Omental fat pad (tissue), 4 donors: ENCODE results near the gene CHRNB2. TPM values are rescaled to one million over a fixed set of nuclear protein-coding genes. Genes with fewer than 3 reads are reported as not detected.

ENCODE experiments used
- ATAC-seq: fragments of 150-250 bp; one replicate; pipeline ENCODE4 v1.9.1; 2016; ENCODE audit warnings: mild to moderate bottlenecking, moderate library complexity; ENCODE audit not compliant: low FRiP score
- DNase-seq: peaks from one replicate; pipeline ENCODE4 v3.0.0-alpha.2; 2019; ENCODE audit warnings: low spot score
- total RNA-seq, 4 donors: library from RNA; depleted of rRNA; stranded (reverse); fragments of >200 nt; gene quantifications; one replicate each; pipeline ENCODE4 v1.1.0, GENCODE V29; 2016
- TF ChIP-seq, protein P1 (sequence below), 3 donors: fragments of 450-650 bp; IDR thresholded peaks; one replicate each; pipeline ENCODE4 v1.5.1; 2016 to 2017; ENCODE audit warnings: antibody characterized with exemption in 3 of 3, mild to moderate bottlenecking in 3 of 3, moderate library complexity in 2 of 3

CHRNB2 gene
- total RNA-seq, 4 donors from 2014 or later: 0.09 to 0.50 (median 0.12) TPM; not detected in 1

DNA sequence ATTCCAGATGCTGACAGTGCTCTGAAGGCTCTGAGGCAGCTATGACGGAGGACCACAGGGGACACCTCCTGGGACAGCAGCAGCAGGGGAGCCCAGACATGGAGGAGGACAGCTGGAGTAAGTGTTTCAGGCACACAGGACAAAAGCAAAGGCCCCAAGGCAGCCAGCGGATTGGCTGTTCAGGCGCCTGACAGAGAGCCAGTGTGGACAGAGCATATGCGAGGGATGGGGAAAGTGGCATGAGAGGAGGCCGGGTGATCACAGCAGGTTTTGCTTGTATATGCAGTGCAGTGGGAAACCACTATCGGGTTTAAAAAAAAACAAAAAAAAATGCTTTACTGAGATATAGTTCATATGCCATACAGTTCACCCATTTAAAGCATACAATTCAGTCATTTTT, 19.1 kb downstream of the CHRNB2 start:
- no peak for DNase-seq
- TF ChIP-seq, protein P1, sequence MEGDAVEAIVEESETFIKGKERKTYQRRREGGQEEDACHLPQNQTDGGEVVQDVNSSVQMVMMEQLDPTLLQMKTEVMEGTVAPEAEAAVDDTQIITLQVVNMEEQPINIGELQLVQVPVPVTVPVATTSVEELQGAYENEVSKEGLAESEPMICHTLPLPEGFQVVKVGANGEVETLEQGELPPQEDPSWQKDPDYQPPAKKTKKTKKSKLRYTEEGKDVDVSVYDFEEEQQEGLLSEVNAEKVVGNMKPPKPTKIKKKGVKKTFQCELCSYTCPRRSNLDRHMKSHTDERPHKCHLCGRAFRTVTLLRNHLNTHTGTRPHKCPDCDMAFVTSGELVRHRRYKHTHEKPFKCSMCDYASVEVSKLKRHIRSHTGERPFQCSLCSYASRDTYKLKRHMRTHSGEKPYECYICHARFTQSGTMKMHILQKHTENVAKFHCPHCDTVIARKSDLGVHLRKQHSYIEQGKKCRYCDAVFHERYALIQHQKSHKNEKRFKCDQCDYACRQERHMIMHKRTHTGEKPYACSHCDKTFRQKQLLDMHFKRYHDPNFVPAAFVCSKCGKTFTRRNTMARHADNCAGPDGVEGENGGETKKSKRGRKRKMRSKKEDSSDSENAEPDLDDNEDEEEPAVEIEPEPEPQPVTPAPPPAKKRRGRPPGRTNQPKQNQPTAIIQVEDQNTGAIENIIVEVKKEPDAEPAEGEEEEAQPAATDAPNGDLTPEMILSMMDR (IDR thresholded peaks at IDR 0.05): no peak
- no peak for ATAC-seq

DNA sequence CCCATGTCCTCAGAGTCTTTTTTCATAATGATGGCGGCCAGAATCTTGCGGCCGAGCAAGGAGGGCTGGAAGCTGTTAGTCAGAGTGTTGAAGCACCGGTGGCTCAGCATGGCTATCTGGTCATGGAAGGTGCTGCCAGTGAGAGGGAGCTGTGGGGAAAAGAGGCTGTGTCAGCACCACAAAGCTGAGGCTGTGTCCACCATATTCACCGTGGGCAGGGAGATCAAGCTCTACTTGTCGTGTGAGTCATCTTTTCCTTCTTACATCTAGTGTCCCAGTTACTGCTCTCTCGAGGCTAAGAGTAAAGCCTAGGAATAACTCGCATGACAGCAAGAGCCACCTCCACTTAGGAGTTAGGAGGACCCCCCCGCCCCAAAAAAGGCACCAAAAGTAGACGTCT, 22.2 kb downstream of the CHRNB2 start:
- TF ChIP-seq, protein P1 (IDR thresholded peaks at IDR 0.05): no peak
- DNase-seq: no peak
- ATAC-seq: no peak

DNA sequence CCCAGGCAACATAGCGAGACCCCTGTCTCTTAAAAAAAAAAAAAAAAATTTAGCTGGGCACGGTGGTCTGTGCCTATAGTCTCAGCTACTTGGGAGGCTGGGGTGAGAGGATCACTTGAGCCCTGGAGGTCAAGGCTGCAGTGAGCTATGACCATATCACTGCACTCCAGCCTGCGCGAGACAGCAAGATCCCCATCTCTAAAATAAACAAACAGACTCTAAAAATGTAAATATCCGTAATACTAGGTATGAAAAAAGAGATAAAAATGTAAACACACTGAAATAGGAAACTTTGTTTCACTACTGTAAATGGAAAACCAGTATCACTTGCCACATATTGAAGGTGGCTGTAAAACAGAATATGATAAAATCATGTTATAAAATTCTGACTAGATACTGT, 23.2 kb downstream of the CHRNB2 start:
- no peak for DNase-seq
- TF ChIP-seq, protein P1 (IDR thresholded peaks at IDR 0.05): no peak
- ATAC-seq: no peak

DNA sequence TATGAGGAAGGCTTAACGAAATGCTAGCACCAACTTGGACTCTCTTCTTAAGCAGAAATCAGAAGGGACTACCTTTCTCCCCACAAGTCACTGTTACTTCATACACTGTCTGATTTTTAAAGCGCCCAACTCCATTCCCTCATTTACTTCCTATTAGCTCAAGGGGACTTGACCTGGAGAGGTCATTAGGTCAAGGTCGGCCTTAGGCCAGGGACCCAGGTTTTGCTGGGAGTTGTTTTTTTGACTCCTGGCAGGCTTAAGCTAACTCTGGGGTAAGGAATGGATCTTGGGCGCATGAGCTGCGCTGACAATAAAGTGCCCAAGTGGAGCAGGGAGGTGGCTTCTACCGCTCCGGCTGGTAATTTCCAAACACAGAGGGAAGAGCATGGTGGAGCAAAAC, 23.6 kb downstream of the CHRNB2 start:
- ATAC-seq: no peak
- no peak for DNase-seq
- TF ChIP-seq, protein P1 (IDR thresholded peaks at IDR 0.05): no peak

DNA sequence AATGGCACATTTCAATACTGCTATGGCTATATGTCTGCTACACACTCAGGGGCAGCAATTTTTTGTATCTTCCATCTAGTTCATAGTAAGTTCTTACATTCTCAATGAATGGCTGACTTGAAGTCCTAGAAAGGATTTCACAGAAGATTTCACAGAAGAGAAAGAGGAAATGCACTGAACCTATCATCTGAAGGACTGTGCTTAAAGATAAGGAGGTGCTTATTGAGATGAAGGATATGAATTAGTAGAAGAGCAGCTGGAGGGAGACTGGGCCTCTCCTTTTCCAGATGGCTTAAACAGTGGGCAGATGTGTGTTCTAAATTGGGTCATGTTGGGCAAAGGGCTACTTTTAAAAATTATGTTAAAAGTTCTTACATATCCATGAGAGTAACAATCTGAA, 25.8 kb downstream of the CHRNB2 start:
- DNase-seq: no peak
- no peak for ATAC-seq
- TF ChIP-seq, protein P1 (IDR thresholded peaks at IDR 0.05): no peak

DNA sequence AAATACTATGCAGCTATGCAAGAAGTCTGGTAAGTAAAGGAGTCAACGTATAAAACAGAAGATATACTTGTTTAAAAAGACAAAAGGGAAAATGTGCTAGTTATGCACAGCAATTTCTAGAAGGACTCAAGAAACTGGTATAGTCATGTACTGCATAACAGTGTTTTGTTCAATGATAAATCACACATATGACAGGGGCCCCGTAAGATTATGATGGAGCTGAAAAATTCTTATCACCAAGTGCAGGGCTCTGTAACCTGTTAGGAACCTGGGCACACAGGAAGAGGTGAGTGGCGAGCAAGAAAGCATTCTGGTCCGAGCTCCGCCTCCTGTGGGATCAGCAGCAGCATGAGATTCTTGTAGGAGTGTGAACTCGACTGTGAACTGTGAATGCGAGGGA, 27.2 kb downstream of the CHRNB2 start:
- TF ChIP-seq, protein P1 (IDR thresholded peaks at IDR 0.05): no peak
- DNase-seq: no peak
- no peak for ATAC-seq

DNA sequence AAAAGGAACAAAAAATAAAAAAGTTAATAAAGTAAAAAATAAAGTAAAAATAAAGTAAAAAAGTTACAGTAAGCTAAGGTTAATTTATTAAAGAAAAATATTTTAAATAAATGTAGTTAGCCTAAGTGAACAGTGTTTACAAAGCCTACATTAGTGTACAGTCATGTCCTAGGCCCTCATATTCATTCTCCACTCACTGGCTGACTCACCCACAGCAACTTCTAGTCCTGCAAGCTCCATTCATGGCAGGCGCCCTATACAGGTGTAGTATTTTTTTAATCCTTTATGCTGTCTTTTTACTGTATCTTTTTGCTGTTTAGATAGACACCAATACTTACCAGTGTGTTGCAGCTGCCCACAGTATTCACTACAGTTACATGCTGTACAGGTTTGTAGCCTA, 28.0 kb downstream of the CHRNB2 start:
- no peak for DNase-seq
- no peak for ATAC-seq
- TF ChIP-seq, protein P1 (IDR thresholded peaks at IDR 0.05): no peak
